ENCODE measurements around the gene NDUFS8.
"Not testable (repeated sequence)": the region's sequence is repeated elsewhere in the genome, so short reads cannot be mapped to it uniquely, and the experiment has no call there.

The NDUFS8 gene

GRCh38 chr11:68030318-68031143 is at the start of gene NDUFS8:
Gene NDUFS8 (plus strand): TSS chr11:68030681. CDS start chr11:68032152, 1,471 bp downstream.
- DNase-seq: peak; percentile 98

- not testable (repeated sequence) for DNase-seq
Measured at GRCh38 chr11:67981226-67981625, 49.3 kb upstream of the NDUFS8 start.

GRCh38 chr11:67982255-67982857 is 48.1 kb upstream of the NDUFS8 start:
- not testable (repeated sequence) for DNase-seq

- DNase-seq: no peak
Measured at GRCh38 chr11:67983951-67984350, 46.5 kb upstream of the NDUFS8 start.

- not testable (repeated sequence) for DNase-seq
Measured at GRCh38 chr11:67985302-67985701, 45.2 kb upstream of the NDUFS8 start.

- DNase-seq: not testable (repeated sequence)
Measured at GRCh38 chr11:67990546-67991346, 39.7 kb upstream of the NDUFS8 start.

GRCh38 chr11:67991347-67992121 is 38.9 kb upstream of the NDUFS8 start:
- not testable (repeated sequence) for DNase-seq

GRCh38 chr11:67993821-67994220 is 36.7 kb upstream of the NDUFS8 start:
- not testable (repeated sequence) for DNase-seq

- not testable (repeated sequence) for DNase-seq
Measured at GRCh38 chr11:67994387-67994786, 36.1 kb upstream of the NDUFS8 start.

- DNase-seq: not testable (repeated sequence)
Measured at GRCh38 chr11:67995129-67995528, 35.4 kb upstream of the NDUFS8 start.

GRCh38 chr11:67995579-67995978 is 34.9 kb upstream of the NDUFS8 start:
- DNase-seq: not testable (repeated sequence)

GRCh38 chr11:67996051-67996450 is 34.4 kb upstream of the NDUFS8 start:
- no peak for DNase-seq

- DNase-seq: no peak
Measured at GRCh38 chr11:67996622-67997474, 33.6 kb upstream of the NDUFS8 start.

GRCh38 chr11:67997475-67997921 is 33.0 kb upstream of the NDUFS8 start:
- DNase-seq: no peak

- no peak for DNase-seq
Measured at GRCh38 chr11:67998150-67999045, 32.1 kb upstream of the NDUFS8 start.

- no peak for DNase-seq
Measured at GRCh38 chr11:67999201-67999629, 31.3 kb upstream of the NDUFS8 start.

GRCh38 chr11:67999704-68000103 is 30.8 kb upstream of the NDUFS8 start:
- DNase-seq: no peak

- no peak for DNase-seq
Measured at GRCh38 chr11:68002575-68002937, 27.9 kb upstream of the NDUFS8 start.

- DNase-seq: no peak
Measured at GRCh38 chr11:68002938-68003845, 27.3 kb upstream of the NDUFS8 start.
